ENCODE measurements around the gene SORBS2.

Gene SORBS2

DNA sequence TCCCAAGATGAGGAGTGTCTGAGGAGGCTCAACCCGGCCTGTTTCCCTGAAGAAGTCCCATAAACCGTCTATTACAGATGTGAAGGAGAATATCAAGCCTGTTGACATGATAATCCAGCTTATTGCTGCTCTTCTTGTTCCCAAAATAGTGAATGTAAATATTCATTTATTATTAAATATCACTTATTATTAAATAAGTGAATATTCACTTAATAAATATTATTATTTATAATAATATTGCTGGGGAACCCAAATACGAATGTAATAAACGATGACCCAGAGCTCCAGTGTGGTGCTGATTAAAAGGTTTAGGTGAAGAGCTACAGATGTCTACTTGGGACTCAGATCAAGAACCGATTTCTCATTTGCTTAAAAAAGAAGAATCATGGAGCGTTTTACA lies 23.8 kb upstream of the SORBS2 start:
- FAIRE-seq (no peak), DNase-seq (ENCODE audit: extremely low spot score, insufficient read length, low read depth) (no peak)

DNA sequence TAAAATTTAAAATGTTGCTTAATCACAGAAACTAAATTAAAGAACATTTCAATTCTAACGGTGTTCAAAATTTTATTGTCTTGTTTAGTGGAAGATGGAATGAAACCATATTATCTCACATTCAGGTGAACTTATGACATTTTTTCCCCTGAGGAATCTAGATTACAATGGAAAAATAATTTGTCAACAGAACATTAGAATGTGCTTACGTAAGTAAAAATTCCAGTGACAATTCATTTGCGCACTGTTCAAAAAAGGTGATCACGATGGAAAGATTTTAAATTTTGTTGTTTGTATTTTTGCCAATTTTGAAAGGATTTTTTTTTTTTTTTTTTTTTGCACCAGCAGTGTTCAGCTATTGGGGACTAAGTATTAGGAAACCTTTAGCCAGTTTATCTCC lies 23.3 kb upstream of the SORBS2 start:
- DNase-seq (ENCODE audit: extremely low spot score, insufficient read length, low read depth) (no peak), FAIRE-seq (no peak)

DNA sequence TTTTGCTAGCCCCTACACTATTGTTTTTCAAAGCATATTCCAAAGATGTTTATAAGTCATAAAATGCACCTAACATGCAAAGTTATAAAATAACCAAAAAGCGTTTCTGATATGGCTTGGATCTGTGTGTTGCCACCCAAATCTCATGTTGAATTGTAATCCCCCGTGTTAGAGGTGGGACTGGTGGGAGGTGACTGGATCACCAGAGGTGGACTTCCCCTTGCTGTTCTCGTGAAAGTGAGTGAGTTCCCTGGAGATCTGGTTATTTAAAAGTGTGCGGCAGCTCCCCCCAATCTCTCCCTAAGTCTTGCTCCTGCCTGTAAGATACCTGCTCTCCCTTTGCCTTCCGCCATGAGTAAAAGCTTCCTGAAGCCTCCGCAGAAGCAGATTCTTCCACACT lies 22.8 kb upstream of the SORBS2 start:
- DNase-seq (ENCODE audit: extremely low spot score, insufficient read length, low read depth) (no peak), FAIRE-seq (no peak)

DNA sequence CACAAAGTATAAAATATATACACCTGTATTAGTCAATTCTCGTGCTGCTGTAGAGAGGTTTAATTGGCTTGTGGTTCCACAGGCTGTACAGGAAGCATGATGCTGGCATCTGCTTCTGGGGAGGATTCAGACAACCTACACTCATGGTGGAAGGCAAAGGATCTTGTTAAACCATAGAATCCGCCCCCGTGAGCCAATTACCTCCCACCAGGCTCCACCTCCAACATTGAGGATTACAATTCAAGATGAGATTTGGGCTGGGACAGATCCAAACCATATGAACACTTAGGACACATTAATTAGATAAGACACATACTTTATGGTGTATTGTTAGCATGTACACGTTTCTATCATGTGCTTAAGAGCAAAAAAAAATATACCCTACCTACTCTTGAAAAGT lies 22.1 kb upstream of the SORBS2 start:
- FAIRE-seq (no peak), DNase-seq (ENCODE audit: extremely low spot score, insufficient read length, low read depth) (no peak)

DNA sequence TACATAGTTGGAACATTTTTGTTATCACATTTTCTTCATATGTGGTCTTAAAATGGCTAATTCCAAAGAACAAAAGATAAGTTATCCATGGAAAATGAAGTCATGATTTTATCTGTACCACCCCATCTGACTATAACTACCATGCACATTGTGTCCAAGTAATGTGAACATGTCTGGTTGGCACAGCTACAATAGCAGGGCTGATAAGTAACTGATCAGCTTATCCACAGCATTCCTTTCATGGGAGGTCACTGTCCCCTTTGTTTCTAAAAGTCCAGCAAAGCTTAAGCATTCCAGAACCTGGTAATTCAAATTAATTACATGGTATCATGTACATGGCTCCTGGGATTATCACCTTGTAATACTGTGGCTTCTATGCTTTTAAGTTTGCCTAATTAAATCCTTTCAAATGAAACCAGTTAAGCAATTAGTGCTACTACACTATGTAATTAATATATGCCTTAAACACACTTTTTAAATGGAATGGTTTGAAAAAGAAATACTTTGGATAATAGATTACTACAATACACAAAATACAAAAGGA lies 21.1 kb upstream of the SORBS2 start:
- FAIRE-seq (no peak), DNase-seq (ENCODE audit: extremely low spot score, insufficient read length, low read depth) (no peak)

DNA sequence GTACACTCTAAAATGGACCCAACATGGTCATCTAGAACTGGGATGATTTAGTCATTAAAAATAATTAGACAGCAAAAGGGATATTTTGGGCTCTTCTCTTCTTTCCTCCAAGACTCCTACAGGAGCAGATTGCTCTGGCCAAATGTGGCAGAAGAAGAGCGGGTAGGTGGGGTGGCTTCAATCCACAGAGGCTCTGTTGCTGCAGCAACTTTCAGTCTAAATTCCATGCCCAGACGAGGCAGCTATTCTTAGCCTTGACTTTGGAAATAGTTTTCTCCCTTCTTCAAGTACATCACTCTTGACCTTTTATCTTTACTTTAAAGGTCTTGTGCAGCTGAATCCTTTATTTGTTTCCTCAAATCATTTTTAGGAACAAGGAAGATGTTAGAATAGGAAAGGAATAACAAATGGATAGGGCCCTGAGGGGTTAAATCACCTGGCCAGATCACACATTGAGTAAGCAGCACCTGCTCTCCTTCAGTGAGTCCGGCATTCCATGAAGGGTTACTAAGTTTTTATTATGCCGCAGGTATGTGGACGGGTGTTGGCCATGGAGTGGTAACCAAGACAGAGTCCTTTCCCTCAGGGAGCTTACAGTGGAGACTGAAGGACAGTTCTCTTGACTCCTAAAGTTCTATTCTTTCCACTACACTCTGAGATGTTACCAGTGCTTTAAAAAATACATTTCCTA lies 19.3 kb upstream of the SORBS2 start:
- DNase-seq (ENCODE audit: extremely low spot score, insufficient read length, low read depth), result no peak
- FAIRE-seq, result no peak

DNA sequence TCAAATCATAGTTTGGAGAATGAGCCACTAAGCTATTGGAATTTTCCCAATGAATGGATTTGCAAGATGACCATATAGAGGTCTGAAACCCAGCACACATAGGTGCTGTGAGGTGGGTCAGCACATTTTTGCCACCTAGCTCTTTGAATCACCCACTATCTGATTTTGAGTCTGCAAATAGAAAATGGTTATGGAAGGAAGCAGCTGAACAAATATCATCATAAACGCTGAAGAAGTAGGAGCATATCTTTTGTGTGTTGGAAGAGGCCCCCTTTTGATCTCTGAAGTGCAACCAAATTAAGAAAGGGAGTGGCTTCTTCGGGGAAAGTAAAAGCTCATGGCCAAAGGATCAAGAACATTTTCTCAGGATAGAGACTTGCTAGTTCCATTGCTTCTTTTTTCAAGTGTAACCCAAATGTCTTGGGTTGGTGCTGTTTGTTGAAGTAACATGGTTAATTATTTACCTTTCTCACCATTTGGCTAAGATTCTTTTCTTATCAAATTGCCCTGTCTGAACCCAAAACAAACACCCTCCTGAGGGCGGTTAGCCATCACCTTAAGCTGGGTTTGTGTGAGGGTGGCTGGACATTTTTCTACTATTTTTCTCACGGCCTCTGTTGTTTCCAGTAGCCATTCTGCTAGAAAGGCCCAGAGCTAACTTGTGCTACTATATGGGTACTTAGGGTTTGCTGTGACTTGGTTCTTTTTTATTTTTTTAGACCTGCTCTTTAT lies 18.4 kb upstream of the SORBS2 start:
- no peak for FAIRE-seq

DNA sequence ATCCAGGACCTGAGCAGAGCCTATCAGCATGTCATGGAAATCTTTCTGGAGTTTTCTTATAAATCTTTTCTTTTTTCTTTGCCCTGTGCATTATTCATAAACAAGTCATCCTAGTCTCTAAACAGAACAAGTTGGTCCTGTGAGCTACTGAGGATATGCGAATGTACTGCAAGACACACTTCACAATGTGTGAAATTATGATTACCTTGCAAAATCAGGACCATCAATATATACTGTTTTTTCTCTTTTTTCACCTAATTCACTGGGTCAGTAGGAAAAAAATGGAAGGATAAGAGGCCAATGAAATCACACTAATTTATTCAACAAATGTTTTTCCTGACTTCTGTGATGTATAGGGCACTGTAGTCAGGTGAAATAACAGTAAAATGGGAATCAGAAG lies 14.4 kb upstream of the SORBS2 start:
- DNase-seq (ENCODE audit: extremely low spot score, insufficient read length, low read depth) (no peak), FAIRE-seq (no peak)

More for the DNA sequence above, 18.4 kb upstream of the SORBS2 start:
- DNase-seq (ENCODE audit: extremely low spot score, insufficient read length, low read depth), result no peak

DNA sequence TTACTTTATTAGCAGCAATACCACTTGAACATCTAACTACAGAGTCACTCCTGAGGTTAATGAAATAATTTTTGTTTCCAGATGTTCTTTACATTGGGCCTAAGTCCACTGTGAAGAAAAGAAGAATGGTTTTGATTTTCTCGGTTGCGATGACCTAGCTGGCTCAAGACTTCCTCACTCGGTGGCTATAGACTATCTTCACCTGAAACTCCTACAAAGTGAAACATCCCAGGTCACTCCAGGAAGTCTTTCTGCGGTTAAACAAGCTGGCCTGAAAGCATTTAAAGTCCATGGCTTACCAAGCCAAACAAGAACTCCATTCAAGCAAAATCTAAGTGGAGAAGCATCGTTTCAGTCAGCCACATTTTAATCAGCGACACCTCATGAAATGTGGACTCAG lies 13.7 kb upstream of the SORBS2 start:
- DNase-seq (ENCODE audit: extremely low spot score, insufficient read length, low read depth), result no peak
- FAIRE-seq, result no peak

DNA sequence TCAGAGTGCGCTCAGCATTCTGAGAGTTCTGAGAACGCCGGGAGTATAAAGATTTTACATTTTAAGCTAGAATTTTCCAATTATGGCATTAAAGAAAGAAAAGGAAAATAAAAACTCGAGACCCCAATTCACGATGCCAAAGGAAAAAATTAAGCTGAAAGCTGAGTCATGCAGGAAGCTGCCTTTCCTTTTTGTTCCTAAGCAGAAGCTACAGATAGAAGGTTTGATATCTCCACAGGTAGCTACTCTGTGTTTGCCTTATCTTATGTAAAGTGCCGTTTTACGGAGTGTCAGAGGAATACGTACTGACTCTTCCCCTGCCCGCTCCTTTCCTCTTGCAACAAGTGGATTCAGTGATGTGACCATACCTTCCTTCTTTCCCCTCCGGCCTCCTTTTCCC lies 10.8 kb upstream of the SORBS2 start:
- DNase-seq (ENCODE audit: extremely low spot score, insufficient read length, low read depth) (no peak), FAIRE-seq (no peak)

DNA sequence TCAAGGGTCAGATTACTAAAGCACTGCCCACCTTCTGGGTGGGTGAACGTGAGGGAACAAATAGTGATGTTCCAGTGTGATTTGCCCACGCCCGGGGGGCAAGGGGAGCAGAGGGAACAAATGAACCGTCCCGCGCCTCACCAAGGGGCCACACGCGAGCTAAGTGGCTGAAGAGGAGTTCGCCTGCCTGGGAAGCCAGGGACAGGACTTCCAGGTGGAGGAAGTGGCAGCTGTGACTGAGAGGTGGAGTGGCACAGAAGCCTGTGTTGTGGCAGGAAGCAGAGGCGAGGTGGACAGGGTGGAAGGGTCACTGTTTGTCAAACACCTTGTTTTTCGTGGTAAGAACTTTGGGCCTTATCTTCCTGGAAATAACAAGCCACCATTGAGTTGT lies 9.0 kb upstream of the SORBS2 start:
- DNase-seq (ENCODE audit: extremely low spot score, insufficient read length, low read depth), result no peak
- no peak for FAIRE-seq

DNA sequence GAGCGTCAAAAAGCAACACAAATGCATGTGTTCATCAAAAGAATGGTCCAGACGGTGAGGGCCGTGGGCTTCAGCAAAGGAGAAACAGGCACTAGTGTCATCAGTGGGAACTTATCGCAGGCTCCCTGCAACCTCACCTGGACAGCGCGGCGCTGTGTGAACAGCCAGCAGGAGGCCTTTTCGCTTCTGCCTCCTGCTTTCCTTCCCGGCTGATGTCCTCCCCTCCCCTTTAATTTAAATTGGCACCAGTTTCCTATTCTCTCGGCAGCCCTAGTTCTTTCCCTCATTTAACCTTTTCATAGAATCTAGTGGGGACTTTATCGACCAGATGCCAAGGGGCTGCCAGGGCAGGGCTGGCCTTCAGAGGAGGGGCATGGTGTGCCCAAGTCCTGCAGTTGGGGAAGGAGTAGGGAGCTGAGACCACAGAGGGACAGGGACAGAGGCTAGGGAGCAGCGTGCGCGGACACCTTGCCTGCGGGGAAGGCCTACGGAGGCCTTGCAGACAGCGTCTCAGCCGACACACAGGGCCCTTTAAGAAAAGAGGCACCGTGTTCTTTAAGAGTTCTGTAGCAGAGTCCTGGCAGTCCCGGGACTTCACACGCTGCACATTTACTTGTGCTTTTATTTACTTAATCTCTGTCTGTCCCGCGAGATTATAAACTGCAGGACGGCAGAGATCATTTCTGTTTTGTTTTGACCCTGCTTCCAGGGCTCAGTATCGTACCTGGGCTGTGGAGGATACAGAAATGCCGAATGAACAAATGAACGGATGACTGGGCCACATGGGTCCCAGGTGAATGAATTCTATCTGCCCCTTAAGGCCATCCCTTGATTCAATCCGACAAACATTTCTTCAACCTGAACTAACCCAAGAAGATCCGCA lies 8.4 kb upstream of the SORBS2 start:
- FAIRE-seq, result no peak

DNA sequence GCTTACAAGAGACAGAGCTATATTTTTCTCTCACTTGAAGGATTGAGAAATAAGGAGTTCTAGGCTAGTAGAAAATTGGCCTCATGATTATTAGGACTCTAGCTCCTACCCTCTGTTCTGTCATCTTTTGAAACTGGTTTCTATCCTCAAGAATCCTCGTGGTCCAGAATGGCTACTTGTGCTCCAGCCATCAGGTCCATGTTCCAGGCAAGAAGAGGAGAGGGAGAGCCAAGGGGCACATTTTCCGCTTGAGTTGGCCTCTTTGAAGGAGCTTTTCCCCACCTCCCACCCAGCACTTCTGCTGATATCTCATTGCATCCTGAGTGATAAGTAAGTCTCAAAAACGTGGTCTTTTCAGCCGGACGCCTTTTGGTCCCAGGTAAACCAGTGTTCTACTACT lies 7.2 kb upstream of the SORBS2 start:
- FAIRE-seq (no peak), DNase-seq (ENCODE audit: extremely low spot score, insufficient read length, low read depth) (no peak)

More for the DNA sequence above, 8.4 kb upstream of the SORBS2 start:
- no peak for DNase-seq (ENCODE audit: extremely low spot score, insufficient read length, low read depth)

DNA sequence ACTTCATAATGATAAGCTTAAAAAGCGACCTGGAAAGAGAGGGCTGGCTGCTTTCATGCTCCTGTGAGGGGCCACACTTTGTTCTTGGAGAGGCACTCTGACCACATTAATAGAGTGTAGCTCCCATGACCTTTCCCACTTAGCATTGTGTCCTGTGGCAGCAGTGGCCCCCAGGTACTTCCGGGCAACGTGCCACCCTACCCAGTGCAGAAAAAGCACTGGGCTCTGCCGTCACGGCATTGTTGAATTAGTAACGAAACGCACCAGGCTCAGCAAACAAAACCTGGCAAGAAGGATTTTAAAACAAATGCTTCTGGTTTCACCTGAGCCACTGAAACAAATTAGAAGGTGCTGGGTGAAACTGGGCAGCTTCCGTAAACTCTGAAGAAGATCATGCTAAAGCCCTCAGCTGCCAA lies 5.4 kb upstream of the SORBS2 start:
- FAIRE-seq, result no peak
- DNase-seq (ENCODE audit: extremely low spot score, insufficient read length, low read depth), result no peak

DNA sequence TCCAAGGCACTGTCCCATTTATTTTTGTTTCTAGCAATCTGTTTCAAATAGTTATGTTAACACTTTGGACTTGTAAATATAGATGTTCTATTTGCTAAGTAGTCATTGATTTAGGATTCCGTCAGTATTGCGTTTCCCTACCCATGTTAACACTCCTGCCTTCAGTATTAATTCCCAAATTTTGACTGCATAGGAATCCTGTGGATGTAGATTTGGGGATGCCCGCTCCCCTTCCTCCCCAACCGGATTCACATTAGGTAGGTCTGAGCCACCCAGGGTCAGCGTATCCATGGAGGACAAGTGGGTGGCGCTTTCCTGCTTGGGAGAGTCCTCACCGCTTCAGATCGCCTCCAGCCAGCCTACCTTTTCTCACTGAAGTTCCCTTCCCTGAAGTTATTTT lies 1.1 kb upstream of the SORBS2 start:
- DNase-seq (ENCODE audit: extremely low spot score, insufficient read length, low read depth) (no peak), FAIRE-seq (no peak)

DNA sequence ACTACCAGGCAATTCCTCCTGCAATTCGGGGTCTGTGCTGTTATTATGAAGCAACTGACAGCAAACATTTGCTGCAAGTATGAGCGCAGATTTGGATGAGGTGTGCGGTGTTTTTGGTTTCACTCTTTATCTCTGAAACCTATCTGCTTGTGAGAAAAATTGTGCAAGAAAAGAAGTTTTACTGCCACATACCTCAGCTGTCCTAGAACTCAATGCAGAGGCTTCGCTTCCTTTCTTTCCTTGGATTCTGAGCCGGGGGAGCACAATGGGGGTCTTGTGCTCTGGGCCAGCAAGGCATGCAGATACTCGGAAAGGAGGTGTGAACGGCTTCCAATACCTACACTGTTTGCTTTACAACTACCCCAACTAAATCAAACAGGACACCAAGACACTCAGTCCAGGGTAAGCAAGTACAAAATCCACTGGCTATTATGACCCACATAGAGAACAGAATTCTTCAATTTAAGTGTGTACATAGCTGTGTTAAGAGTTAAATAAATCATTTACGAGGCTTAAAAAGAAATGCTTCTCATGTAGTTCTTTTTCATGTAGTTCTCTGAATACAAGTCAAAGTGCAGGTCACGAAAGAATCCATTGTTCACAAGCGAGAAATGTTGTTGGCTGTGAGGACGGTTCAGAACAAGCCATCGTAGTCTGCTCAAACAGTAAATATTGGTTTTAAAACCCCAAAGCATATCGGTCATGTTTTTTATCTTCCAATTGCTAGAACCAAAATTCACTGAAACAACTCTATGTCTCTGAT lies 1.1 kb downstream of the SORBS2 start:
- no peak for DNase-seq (ENCODE audit: extremely low spot score, insufficient read length, low read depth)

DNA sequence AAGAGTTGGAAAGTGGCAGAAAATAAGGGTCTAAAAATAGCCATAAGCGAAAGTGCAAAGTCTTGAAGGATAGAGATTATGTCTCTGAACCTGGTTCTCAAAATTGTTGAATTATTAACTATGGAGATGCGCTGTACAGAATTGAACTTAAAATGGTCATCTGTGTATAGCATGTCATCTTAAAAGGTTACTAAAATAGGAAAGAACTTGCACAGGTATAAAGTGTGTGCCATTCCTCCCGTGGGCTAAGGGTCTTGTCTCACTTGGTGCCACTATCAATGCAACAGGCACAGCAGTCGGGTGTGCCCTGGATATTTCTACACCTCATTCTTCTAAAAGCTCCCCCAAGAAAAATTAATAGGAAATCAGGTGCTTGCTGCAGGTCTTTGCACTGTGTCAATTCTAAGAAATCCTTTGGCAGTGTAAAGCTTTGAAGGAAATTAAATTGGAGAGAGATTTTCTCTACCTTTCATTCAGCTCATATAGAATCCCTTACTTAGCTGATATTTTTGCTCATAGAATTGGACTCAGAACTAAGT lies 2.4 kb downstream of the SORBS2 start:
- FAIRE-seq (peak; percentile 21), DNase-seq (ENCODE audit: extremely low spot score, insufficient read length, low read depth) (no peak)

More for the DNA sequence above, 1.1 kb downstream of the SORBS2 start:
- peak; percentile 74 for FAIRE-seq

DNA sequence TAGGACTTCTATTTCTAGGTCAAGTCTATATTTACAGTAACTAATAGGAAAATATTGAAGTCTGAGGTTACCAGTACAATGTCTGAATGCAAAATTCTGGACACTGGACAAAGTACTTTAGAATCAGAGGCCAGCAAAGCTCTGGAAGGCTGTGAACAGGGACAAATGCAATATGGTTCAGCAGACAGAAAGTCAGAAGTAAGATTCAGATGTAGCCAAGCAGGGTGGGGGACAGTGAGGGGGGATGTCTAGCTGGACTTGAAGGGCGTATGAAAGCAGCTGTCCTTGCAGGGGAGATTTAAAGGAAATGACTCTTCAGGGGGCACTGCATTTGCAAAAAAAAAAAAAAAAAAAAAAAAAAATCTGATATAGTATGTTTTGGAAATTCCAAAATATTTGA lies 2.9 kb downstream of the SORBS2 start:
- FAIRE-seq (peak; percentile 59), DNase-seq (ENCODE audit: extremely low spot score, insufficient read length, low read depth) (no peak)

DNA sequence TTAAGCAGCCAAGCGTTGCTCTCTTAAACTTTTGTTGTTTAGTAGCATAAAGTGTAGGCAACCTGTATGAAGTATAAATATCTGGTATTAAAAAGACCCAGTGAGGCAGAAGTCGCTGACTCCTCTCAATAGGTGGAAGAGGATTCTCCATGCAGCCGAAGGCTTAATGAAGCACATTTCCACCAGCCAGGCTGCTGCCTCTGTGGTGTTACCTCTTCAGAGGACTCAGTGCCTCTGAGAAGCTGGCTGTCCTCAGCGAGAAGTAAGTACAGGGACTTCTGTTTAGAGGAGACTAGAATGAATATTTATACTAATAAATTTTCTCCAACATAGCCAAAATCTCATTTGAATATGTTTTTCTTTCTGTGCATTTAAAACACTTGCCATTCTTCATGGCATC lies 6.0 kb downstream of the SORBS2 start:
- FAIRE-seq (no peak), DNase-seq (ENCODE audit: extremely low spot score, insufficient read length, low read depth) (no peak)

Data from GM18507 (cell line).